Measurements from ENCODE around the gene FAHD1. TPM values are rescaled to one million over a fixed set of nuclear protein-coding genes. Genes with fewer than 3 reads are reported as not detected.
A peak's percentile ranks its signal among the peaks of the same experiment; 100 is the strongest.
"Not testable (repeated sequence)": the region's sequence is repeated elsewhere in the genome, so short reads cannot be mapped to it uniquely, and the experiment has no call there.

Gene FAHD1
- total RNA-seq, 2 experiments from 2014 or later: 4.1 to 4.5 TPM

- Mint-ChIP-seq H3K4me3 (no peak overlapping the region), H3K4me1 (ENCODE audit: low read depth) (no peaks in the 10 kb centered on the region), H3K27me3 (no peaks in the 10 kb centered on the region), H3K27ac (no peak overlapping the region), H3K9me3 (peaks cover 3% of the 10 kb centered on the region), H3K36me3 (ENCODE audit: low read depth) (peaks cover 4% of the 10 kb centered on the region)
- ChIA-PET POLR2A (interaction anchor here (2.2 kb wide), 1 partner anchor 12 kb away, joined by 9 read pairs; the partner anchor contains the start of genes NUBP2 and SPSB3), CTCF (no interaction called here)
- no peaks in the 10 kb centered on the region for H3K27me3 ChIP-seq (ENCODE audit: control insufficient read depth in 1 of 2, insufficient read depth in 2 of 2, low read length in 2 of 2)
- no peak for ATAC-seq (ENCODE audit: poor library complexity)
- intact Hi-C loops (cut with DNase I, micrococcal nuclease): no loop called here
- H3K4me3 ChIP-seq (ENCODE audit: low read length): no peak overlapping the region
- TF ChIP-seq CTCF (IDR thresholded peaks at IDR 0.05): no peak
- H3K4me1 ChIP-seq (ENCODE audit: insufficient read depth, low read length): no peaks in the 10 kb centered on the region
- peak in 1 of 14 experiments; percentile 20 for DNase-seq
- no peak overlapping the region for H3K27ac ChIP-seq (ENCODE audit: low read depth in 1 of 2, low read length in 2 of 2)
- H3K9me3 ChIP-seq (ENCODE audit: control insufficient read depth in 1 of 2, insufficient read depth in 1 of 2, low read length in 2 of 2): peaks cover 11 to 19% of the 10 kb centered on the region in 2 experiments
- H3K36me3 ChIP-seq (ENCODE audit: insufficient read depth, low read length): peaks cover 6% of the 10 kb centered on the region
These were observed 32.7 kb upstream of the FAHD1 start for GRCh38 chr16:1794221-1794871.

- intact Hi-C loops (cut with DNase I, micrococcal nuclease): no loop called here
- Histone ChIP-seq H3K36me3 (ENCODE audit: insufficient read depth, low read length) (peaks cover 6% of the 10 kb centered on the region), H3K4me1 (ENCODE audit: insufficient read depth, low read length) (no peaks in the 10 kb centered on the region), H3K4me3 (ENCODE audit: low read length) (no peak overlapping the region), H3K27me3 (ENCODE audit: control insufficient read depth in 1 of 2, insufficient read depth in 2 of 2, low read length in 2 of 2) (no peaks in the 10 kb centered on the region), H3K9me3 (ENCODE audit: control insufficient read depth in 1 of 2, insufficient read depth in 1 of 2, low read length in 2 of 2) (peaks cover 11 to 25% of the 10 kb centered on the region in 2 experiments), H3K27ac (ENCODE audit: low read depth in 1 of 2, low read length in 2 of 2) (no peak overlapping the region)
- Mint-ChIP-seq H3K27ac (no peak overlapping the region), H3K36me3 (ENCODE audit: low read depth) (peaks cover 5% of the 10 kb centered on the region), H3K9me3 (peaks cover 3% of the 10 kb centered on the region), H3K27me3 (no peaks in the 10 kb centered on the region), H3K4me1 (ENCODE audit: low read depth) (no peaks in the 10 kb centered on the region), H3K4me3 (no peak overlapping the region)
- ChIA-PET POLR2A (no interaction called here), CTCF (no interaction called here)
- DNase-seq (no peak), ATAC-seq (ENCODE audit: poor library complexity) (no peak)
- TF ChIP-seq CTCF (IDR thresholded peaks at IDR 0.05): no peak
These were observed 31.9 kb upstream of the FAHD1 start for GRCh38 chr16:1794908-1795666.

GRCh38 chr16:1799263-1799662 lies 27.7 kb upstream of the FAHD1 start:
- H3K27me3 ChIP-seq (ENCODE audit: control insufficient read depth in 1 of 2, insufficient read depth in 2 of 2, low read length in 2 of 2); ATAC-seq (ENCODE audit: poor library complexity); intact Hi-C loops (cut with DNase I, micrococcal nuclease); H3K4me3 Mint-ChIP-seq; H3K36me3 ChIP-seq (ENCODE audit: insufficient read depth, low read length); H3K27ac Mint-ChIP-seq; H3K4me1 Mint-ChIP-seq (ENCODE audit: low read depth); H3K4me1 ChIP-seq (ENCODE audit: insufficient read depth, low read length); H3K27me3 Mint-ChIP-seq; H3K4me3 ChIP-seq (ENCODE audit: low read length); H3K27ac ChIP-seq (ENCODE audit: low read depth in 1 of 2, low read length in 2 of 2); H3K9me3 Mint-ChIP-seq; H3K36me3 Mint-ChIP-seq (ENCODE audit: low read depth); DNase-seq; CTCF ChIA-PET: not testable (repeated sequence)
- POLR2A ChIA-PET: interaction anchor here (0.5 to 1.3 kb wide), 3 partner anchors 13 to 28 kb away, joined by 3 to 4 read pairs (median 3); partner anchors contain the start of genes NUBP2 and SPSB3
- peaks cover 11 to 25% of the 10 kb centered on the region in 2 experiments for H3K9me3 ChIP-seq (ENCODE audit: control insufficient read depth in 1 of 2, insufficient read depth in 1 of 2, low read length in 2 of 2)
